Mucosa of descending colon (tissue), 3 donors: ENCODE results near the gene SDCCAG8. TPM values are rescaled to one million over a fixed set of nuclear protein-coding genes. Genes with fewer than 3 reads are reported as not detected.

ENCODE experiments used
- ATAC-seq: fragments of 200-7000 bp; cut with Tn5 transposase; one replicate; pipeline ENCODE4 v1.9.1; 2020; ENCODE audit warnings: mild to moderate bottlenecking, moderate library complexity
- DNase-seq, 3 donors: peaks; one replicate each; pipeline ENCODE4 v3.0.0-alpha.2; 2020
- H3K36me3 ChIP-seq: fragments of 200-600 bp; one replicate; pipeline ENCODE4 v1.8.0; 2021; ENCODE audit warnings: low read depth, mild to moderate bottlenecking
- H3K4me1 ChIP-seq: fragments of 200-600 bp; one replicate; pipeline ENCODE4 v1.8.0; 2021; ENCODE audit warnings: low read depth, mild to moderate bottlenecking
- H3K4me3 ChIP-seq: fragments of 200-600 bp; one replicate; pipeline ENCODE4 v1.8.0; 2021; ENCODE audit warnings: mild to moderate bottlenecking
- H3K9me3 ChIP-seq: fragments of 200-600 bp; one replicate; pipeline ENCODE4 v1.8.0; 2021; ENCODE audit warnings: mild to moderate bottlenecking
- CTCF ChIP-seq: fragments of 200-600 bp; IDR thresholded peaks from one replicate; pipeline ENCODE4 v1.8.0; 2022; ENCODE audit warnings: antibody characterized with exemption, mild to moderate bottlenecking
- intact Hi-C, 2 donors: fragments of 100-400 bp; cut with DNase I in 1 of 2; cut with micrococcal nuclease in 1 of 2; formaldehyde crosslinking; loops; one replicate each; pipeline versions ENCODE4 v1.11.0 to v1.11.1; 2022; cut with DNase I, micrococcal nuclease
- total RNA-seq, 3 donors: library from RNA; stranded (reverse); fragmentation: NEBNext Ultra II Directional in 2 of 3; extraction: Animal tissue kit (Norgen Biotek cat#: 25700) in 2 of 3; gene quantifications; one replicate each; pipeline versions ENCODE4 v1.2.1 to v1.2.4, GENCODE V29; 2021 to 2023
- donor health status: DM: no; HTN: no; CAD: no; lungs with moderate emphysema.
- donor health status: DM: no; HTN: no; CAD: no.
- donor health status: DM: no; HTN: yes; CAD: no.

Gene SDCCAG8
- total RNA-seq, 3 donors from 2014 or later = 22.1 to 37.5 (median 34.1) TPM

GRCh38 chr1:243270097-243270864, 14.4 kb downstream of the SDCCAG8 start:
- H3K36me3 ChIP-seq = no peaks in the 10 kb centered on the region
- intact Hi-C loops = no loop called here
- no peak for ATAC-seq
- no peaks in the 10 kb centered on the region for H3K4me1 ChIP-seq
- no peak for DNase-seq
- no peaks in the 10 kb centered on the region for H3K9me3 ChIP-seq
- H3K4me3 ChIP-seq = no peak overlapping the region
- TF ChIP-seq CTCF = no peak

- intact Hi-C loops = no loop called here
- ATAC-seq (no peak), DNase-seq (no peak)
- no peaks in the 10 kb centered on the region for H3K36me3 ChIP-seq
- no peaks in the 10 kb centered on the region for H3K9me3 ChIP-seq
- H3K4me1 ChIP-seq = no peaks in the 10 kb centered on the region
- no peak for TF ChIP-seq CTCF
- H3K4me3 ChIP-seq = no peak overlapping the region
Observed at GRCh38 chr1:243271996-243272395, 16.2 kb downstream of the SDCCAG8 start.

GRCh38 chr1:243272401-243272800, 16.6 kb downstream of the SDCCAG8 start:
- TF ChIP-seq CTCF = no peak

GRCh38 chr1:243273506-243273905, 17.7 kb downstream of the SDCCAG8 start:
- no peak for TF ChIP-seq CTCF
- Histone ChIP-seq H3K4me1 (no peaks in the 10 kb centered on the region), H3K9me3 (no peaks in the 10 kb centered on the region), H3K4me3 (no peak overlapping the region), H3K36me3 (no peaks in the 10 kb centered on the region)
- ATAC-seq (no peak), DNase-seq (no peak)
- intact Hi-C loops = no loop called here

More at GRCh38 chr1:243272401-243272800, 16.6 kb downstream of the SDCCAG8 start:
- Histone ChIP-seq H3K9me3 (no peaks in the 10 kb centered on the region), H3K36me3 (no peaks in the 10 kb centered on the region), H3K4me1 (no peaks in the 10 kb centered on the region), H3K4me3 (no peak overlapping the region)
- ATAC-seq = no peak
- intact Hi-C loops = no loop called here
- DNase-seq = no peak

- intact Hi-C loops = no loop called here
- Histone ChIP-seq H3K36me3 (no peaks in the 10 kb centered on the region), H3K4me3 (no peak overlapping the region), H3K4me1 (no peaks in the 10 kb centered on the region), H3K9me3 (no peaks in the 10 kb centered on the region)
- DNase-seq (no peak), ATAC-seq (no peak)
- no peak for TF ChIP-seq CTCF
Observed at GRCh38 chr1:243273945-243274344, 18.1 kb downstream of the SDCCAG8 start.
